Stomach (tissue), 4 donors: ENCODE data around the gene AKAP11.

Source experiments
- EP300 ChIP-seq: sonication (generic); formaldehyde crosslinking; IDR thresholded peaks from one replicate; pipeline ENCODE4 v1.6.1; 2017; ENCODE audit warnings: antibody characterized with exemption
- POLR2A ChIP-seq, 4 donors: fragments of 450-650 bp; IDR thresholded peaks; one replicate each; pipeline ENCODE4 v1.6.1; 2016; ENCODE audit warnings: antibody characterized with exemption in 4 of 4, control low read depth in 2 of 4, mild to moderate bottlenecking in 1 of 4, moderate library complexity in 1 of 4
- TF ChIP-seq, protein P1 (sequence below), 7 experiments: fragments of 450-650 bp in 4 of 7; fragments of 200-600 bp in 3 of 7; sonication (generic) in 3 of 7; IDR thresholded peaks; one replicate each; pipeline ENCODE4 v1.5.1; 2016 to 2019; ENCODE audit warnings: antibody characterized with exemption in 7 of 7, control low read depth in 2 of 7, mild to moderate bottlenecking in 1 of 7

DNA sequence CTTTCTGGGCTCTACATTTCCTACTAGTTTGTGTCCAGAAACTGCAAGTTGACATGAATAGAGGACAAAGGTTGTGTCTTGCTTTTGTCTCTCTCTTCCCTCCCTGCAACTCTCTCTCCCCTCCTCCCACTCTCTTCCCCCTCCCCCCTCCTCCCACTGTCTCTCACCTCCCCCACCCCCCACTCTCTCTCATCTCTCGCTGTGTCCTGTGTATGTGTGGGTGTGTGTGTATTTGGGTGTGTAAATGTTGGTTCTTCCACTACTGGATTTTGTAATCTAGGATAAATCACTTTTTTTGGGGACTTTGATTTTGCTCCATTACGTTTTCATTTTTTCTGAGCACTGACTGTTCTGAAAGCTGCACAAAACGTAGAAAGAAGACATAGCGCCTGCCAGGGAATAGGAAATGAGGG is 48.4 kb downstream of the AKAP11 start:
- TF ChIP-seq, protein P1, sequence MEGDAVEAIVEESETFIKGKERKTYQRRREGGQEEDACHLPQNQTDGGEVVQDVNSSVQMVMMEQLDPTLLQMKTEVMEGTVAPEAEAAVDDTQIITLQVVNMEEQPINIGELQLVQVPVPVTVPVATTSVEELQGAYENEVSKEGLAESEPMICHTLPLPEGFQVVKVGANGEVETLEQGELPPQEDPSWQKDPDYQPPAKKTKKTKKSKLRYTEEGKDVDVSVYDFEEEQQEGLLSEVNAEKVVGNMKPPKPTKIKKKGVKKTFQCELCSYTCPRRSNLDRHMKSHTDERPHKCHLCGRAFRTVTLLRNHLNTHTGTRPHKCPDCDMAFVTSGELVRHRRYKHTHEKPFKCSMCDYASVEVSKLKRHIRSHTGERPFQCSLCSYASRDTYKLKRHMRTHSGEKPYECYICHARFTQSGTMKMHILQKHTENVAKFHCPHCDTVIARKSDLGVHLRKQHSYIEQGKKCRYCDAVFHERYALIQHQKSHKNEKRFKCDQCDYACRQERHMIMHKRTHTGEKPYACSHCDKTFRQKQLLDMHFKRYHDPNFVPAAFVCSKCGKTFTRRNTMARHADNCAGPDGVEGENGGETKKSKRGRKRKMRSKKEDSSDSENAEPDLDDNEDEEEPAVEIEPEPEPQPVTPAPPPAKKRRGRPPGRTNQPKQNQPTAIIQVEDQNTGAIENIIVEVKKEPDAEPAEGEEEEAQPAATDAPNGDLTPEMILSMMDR (IDR thresholded peaks at IDR 0.05) = no peak
- TF ChIP-seq EP300 (no peak), POLR2A (IDR thresholded peaks at IDR 0.05) (no peak)
